ENCODE results near the gene MAPK13.

Gene MAPK13

GRCh38 chr6:36150283-36150682, 20.0 kb downstream of the MAPK13 start:
- no peak for DNase-seq (ENCODE audit: low spot score)

GRCh38 chr6:36154286-36154685, 24.0 kb downstream of the MAPK13 start:
- no peak for DNase-seq (ENCODE audit: low spot score)

GRCh38 chr6:36155662-36156061, 25.3 kb downstream of the MAPK13 start:
- no peak for DNase-seq (ENCODE audit: low spot score)

GRCh38 chr6:36160147-36160760, 29.9 kb downstream of the MAPK13 start:
- DNase-seq (ENCODE audit: low spot score): no peak

GRCh38 chr6:36169023-36170007, 39.0 kb downstream of the MAPK13 start:
- no peak for DNase-seq (ENCODE audit: low spot score)

GRCh38 chr6:36170704-36171103, 40.4 kb downstream of the MAPK13 start:
- DNase-seq (ENCODE audit: low spot score): no peak

GRCh38 chr6:36171573-36171972, 41.3 kb downstream of the MAPK13 start:
- DNase-seq (ENCODE audit: low spot score): no peak

GRCh38 chr6:36177166-36177565, 46.9 kb downstream of the MAPK13 start:
- no peak for DNase-seq (ENCODE audit: low spot score)

GRCh38 chr6:36178544-36178943, 48.2 kb downstream of the MAPK13 start:
- DNase-seq (ENCODE audit: low spot score): no peak

- no peak for DNase-seq (ENCODE audit: low spot score)
Observed at GRCh38 chr6:36180126-36180525, 49.8 kb downstream of the MAPK13 start.

GRCh38 chr6:36184311-36184710, 54.0 kb downstream of the MAPK13 start:
- DNase-seq (ENCODE audit: low spot score): no peak

GRCh38 chr6:36186199-36186598, 55.9 kb downstream of the MAPK13 start:
- DNase-seq (ENCODE audit: low spot score): no peak

- no peak for DNase-seq (ENCODE audit: low spot score)
Observed at GRCh38 chr6:36187446-36187845, 57.1 kb downstream of the MAPK13 start.
